Body of pancreas (tissue), 4 donors: ENCODE measurements around the gene GNG5.

Experiments used
- CTCF ChIP-seq, 7 experiments: fragments of 450-650 bp in 4 of 7; fragments of 200-600 bp in 3 of 7; sonication (generic) in 3 of 7; IDR thresholded peaks; one replicate each; pipeline ENCODE4 v1.5.1; 2016 to 2019; ENCODE audit warnings: antibody characterized with exemption in 7 of 7
- POLR2A ChIP-seq, 3 donors: fragments of 450-650 bp; IDR thresholded peaks; one replicate each; pipeline ENCODE4 v1.6.1; 2016; ENCODE audit warnings: antibody characterized with exemption in 3 of 3, mild to moderate bottlenecking in 2 of 3

GRCh38 chr1:84504580-84505492, 1.5 kb downstream of the GNG5 start:
- TF ChIP-seq POLR2A (IDR thresholded peaks at IDR 0.05) = no peak
- no peak for TF ChIP-seq CTCF (IDR thresholded peaks at IDR 0.05)
